ENCODE results near the gene PARD3. TPM values are rescaled to one million over a fixed set of nuclear protein-coding genes. Genes with fewer than 3 reads are reported as not detected.

Gene PARD3
- polyA plus RNA-seq, 1 donor from 2014 or later: 12.4 TPM

- Histone ChIP-seq H3K27ac (ENCODE audit: low read length) (peak overlapping the region; percentile 55), H3K4me3 (ENCODE audit: low read length) (peak overlapping the region; percentile 34), H3K4me2 (ENCODE audit: low read length) (peak overlapping the region; percentile 31), H3K9me2 (ENCODE audit: insufficient read depth, low read length) (no peaks in the 10 kb centered on the region), H3K9me3 (ENCODE audit: low read length) (no peaks in the 10 kb centered on the region), H3K79me2 (replicated peaks; ENCODE audit: insufficient read depth, low read length) (peaks cover 3% of the 10 kb centered on the region), H3F3A (ENCODE audit: insufficient read depth, low read length, poor library complexity, severe bottlenecking) (no peaks in the 10 kb centered on the region), H4K20me1 (ENCODE audit: insufficient read depth) (no peaks in the 10 kb centered on the region), H2AFZ (ENCODE audit: low read depth, low read length) (no peak overlapping the region), H3K9ac (ENCODE audit: low read length) (peak overlapping the region; percentile 11), H3K27me3 (ENCODE audit: insufficient read depth, low read depth, low read length) (no peaks in the 10 kb centered on the region), H3K36me3 (ENCODE audit: insufficient read depth, low read length) (no peaks in the 10 kb centered on the region)
- TF ChIP-seq SMC3 (conservative IDR thresholded peaks at IDR 0.05; ENCODE audit: poor library complexity) (no peak), EP300 (conservative IDR thresholded peaks at IDR 0.05; ENCODE audit: poor library complexity, severe bottlenecking) (peak; percentile 52), MXI1 (conservative IDR thresholded peaks at IDR 0.05; ENCODE audit: poor library complexity, severe bottlenecking) (no peak)
Measured at GRCh38 chr10:34607894-34608293, 207.2 kb downstream of the PARD3 start.

- Histone ChIP-seq H3K27ac (ENCODE audit: low read length) (no peak overlapping the region), H3K4me2 (ENCODE audit: low read length) (no peak overlapping the region), H2AFZ (ENCODE audit: low read depth, low read length) (no peak overlapping the region), H3K4me3 (ENCODE audit: low read length) (no peak overlapping the region), H3K36me3 (ENCODE audit: insufficient read depth, low read length) (no peaks in the 10 kb centered on the region), H3K79me2 (replicated peaks; ENCODE audit: insufficient read depth, low read length) (peaks cover 3% of the 10 kb centered on the region), H3F3A (ENCODE audit: insufficient read depth, low read length, poor library complexity, severe bottlenecking) (no peaks in the 10 kb centered on the region), H3K9me3 (ENCODE audit: low read length) (no peaks in the 10 kb centered on the region), H3K27me3 (ENCODE audit: insufficient read depth, low read depth, low read length) (no peaks in the 10 kb centered on the region), H3K9me2 (ENCODE audit: insufficient read depth, low read length) (no peaks in the 10 kb centered on the region), H3K9ac (ENCODE audit: low read length) (no peak overlapping the region), H4K20me1 (ENCODE audit: insufficient read depth) (no peaks in the 10 kb centered on the region)
- no peak for TF ChIP-seq RAD21 (conservative IDR thresholded peaks at IDR 0.05)
- no peak for TF ChIP-seq MXI1 (conservative IDR thresholded peaks at IDR 0.05; ENCODE audit: poor library complexity, severe bottlenecking)
- no peak for TF ChIP-seq CTCF (IDR thresholded peaks at IDR 0.05; ENCODE audit: poor library complexity, severe bottlenecking)
- TF ChIP-seq EZH2 (IDR thresholded peaks at IDR 0.05; ENCODE audit: borderline replicate concordance, insufficient read depth, low read length, poor library complexity, severe bottlenecking): no peak
- no peak for TF ChIP-seq SMC3 (conservative IDR thresholded peaks at IDR 0.05; ENCODE audit: poor library complexity)
- no peak for TF ChIP-seq TAF1 (IDR thresholded peaks at IDR 0.05; ENCODE audit: low read depth)
- no peak for TF ChIP-seq REST (IDR thresholded peaks at IDR 0.05; ENCODE audit: borderline replicate concordance)
- TF ChIP-seq POLR2AphosphoS5 (IDR thresholded peaks at IDR 0.05): no peak
Measured at GRCh38 chr10:34606890-34607289, 208.2 kb downstream of the PARD3 start.

GRCh38 chr10:34602478-34602877 lies 212.6 kb downstream of the PARD3 start:
- H3K4me3 ChIP-seq (ENCODE audit: low read length): no peak overlapping the region
- no peaks in the 10 kb centered on the region for H3K27me3 ChIP-seq (ENCODE audit: insufficient read depth, low read depth, low read length)
- peaks cover 3% of the 10 kb centered on the region for H3K79me2 ChIP-seq (replicated peaks; ENCODE audit: insufficient read depth, low read length)
- H3K9ac ChIP-seq (ENCODE audit: low read length): no peak overlapping the region
- no peaks in the 10 kb centered on the region for H3K9me3 ChIP-seq (ENCODE audit: low read length)
- no peak overlapping the region for H3K27ac ChIP-seq (ENCODE audit: low read length)
- H3F3A ChIP-seq (ENCODE audit: insufficient read depth, low read length, poor library complexity, severe bottlenecking): no peaks in the 10 kb centered on the region
- H4K20me1 ChIP-seq (ENCODE audit: insufficient read depth): no peaks in the 10 kb centered on the region
- no peak overlapping the region for H3K4me2 ChIP-seq (ENCODE audit: low read length)
- no peaks in the 10 kb centered on the region for H3K36me3 ChIP-seq (ENCODE audit: insufficient read depth, low read length)
- H2AFZ ChIP-seq (ENCODE audit: low read depth, low read length): no peak overlapping the region
- H3K9me2 ChIP-seq (ENCODE audit: insufficient read depth, low read length): no peaks in the 10 kb centered on the region
- no peak for TF ChIP-seq CTCF (IDR thresholded peaks at IDR 0.05; ENCODE audit: poor library complexity, severe bottlenecking)
- TF ChIP-seq MXI1 (conservative IDR thresholded peaks at IDR 0.05; ENCODE audit: poor library complexity, severe bottlenecking): no peak
